ENCODE measurements around the gene KYAT1.
"Not testable (repeated sequence)": the region's sequence is repeated elsewhere in the genome, so short reads cannot be mapped to it uniquely, and the experiment has no call there.

KYAT1 gene

DNA sequence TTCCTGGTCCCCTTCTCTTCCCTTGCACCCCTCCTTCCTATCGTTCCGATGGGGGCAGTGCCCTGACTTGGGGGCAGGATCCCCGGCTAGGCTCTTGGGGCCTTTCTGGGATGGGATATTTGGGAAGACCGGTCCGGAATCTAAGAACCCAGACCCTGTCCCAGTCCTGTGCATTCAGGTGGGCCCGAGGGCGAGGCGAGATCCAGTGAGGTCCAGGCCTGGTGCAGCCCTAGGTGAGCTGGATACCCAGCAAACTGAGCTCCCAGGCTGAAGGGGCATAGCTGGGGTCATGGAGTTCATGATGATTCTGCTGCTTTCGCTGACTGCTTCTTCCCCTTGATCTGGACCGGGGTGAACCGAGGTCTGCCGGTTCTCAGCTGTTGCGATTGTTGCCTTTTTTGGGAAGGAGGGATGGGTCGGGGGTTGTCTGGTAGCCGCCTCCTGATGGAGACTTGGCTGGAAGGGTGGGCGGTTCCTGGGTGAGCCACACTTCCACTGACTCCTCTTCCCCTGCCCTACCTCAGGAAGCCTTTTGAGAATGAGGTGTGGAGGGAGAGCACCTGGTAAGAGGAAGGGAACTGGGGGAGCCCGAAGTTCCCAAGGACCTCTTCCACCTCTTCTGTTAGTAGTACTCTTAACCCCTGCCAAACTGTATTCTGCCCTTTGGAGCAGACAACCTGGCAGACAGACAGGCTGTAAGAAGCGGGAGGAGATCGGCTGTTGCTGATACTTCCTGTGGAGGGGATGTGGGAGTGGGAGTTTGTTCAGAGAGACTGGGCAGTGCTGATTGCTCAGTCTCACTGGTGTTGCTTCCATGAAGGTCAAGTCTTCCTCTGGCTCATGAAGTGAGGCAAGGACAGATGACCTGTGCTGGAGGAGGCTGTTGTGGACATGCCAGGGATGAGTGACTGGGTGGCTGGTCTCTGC is 1.2 kb upstream of the KYAT1 start:
- DNase-seq: no peak

DNA sequence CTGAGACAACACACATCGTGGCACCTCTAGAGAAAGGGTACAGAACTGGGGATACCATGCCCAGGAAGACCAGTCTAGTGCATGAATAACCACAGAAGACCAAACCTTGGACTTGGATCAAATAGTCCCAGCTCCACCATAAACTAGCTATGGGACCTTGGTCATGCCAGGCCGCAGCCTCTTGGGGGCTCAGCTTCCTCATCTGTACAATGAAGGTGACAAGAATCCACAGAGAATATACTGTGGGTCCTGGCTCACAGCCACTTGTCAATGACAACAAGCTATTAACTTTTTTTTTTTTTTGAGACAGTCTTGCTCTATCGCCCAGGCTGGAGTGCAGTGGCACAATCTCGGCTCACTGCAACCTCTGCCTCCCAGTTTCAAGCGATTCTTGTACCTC is 3.9 kb downstream of the KYAT1 start:
- DNase-seq: no peak

DNA sequence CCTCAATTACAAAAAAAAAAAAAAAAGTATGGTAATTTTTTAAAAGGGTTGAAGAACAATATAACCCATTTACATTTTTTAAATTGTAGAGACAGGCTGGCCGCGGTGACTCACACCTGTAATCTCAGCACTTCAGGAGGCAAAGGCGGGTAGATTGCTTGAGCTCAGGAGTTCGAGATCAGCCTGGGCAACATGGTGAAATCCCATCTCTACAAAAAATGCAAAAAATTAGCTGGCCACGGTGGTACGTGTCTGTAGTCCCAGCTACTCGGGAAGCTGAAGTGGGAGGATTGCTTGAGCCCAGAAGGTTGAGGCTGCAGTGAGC is 10.8 kb downstream of the KYAT1 start:
- not testable (repeated sequence) for DNase-seq

DNA sequence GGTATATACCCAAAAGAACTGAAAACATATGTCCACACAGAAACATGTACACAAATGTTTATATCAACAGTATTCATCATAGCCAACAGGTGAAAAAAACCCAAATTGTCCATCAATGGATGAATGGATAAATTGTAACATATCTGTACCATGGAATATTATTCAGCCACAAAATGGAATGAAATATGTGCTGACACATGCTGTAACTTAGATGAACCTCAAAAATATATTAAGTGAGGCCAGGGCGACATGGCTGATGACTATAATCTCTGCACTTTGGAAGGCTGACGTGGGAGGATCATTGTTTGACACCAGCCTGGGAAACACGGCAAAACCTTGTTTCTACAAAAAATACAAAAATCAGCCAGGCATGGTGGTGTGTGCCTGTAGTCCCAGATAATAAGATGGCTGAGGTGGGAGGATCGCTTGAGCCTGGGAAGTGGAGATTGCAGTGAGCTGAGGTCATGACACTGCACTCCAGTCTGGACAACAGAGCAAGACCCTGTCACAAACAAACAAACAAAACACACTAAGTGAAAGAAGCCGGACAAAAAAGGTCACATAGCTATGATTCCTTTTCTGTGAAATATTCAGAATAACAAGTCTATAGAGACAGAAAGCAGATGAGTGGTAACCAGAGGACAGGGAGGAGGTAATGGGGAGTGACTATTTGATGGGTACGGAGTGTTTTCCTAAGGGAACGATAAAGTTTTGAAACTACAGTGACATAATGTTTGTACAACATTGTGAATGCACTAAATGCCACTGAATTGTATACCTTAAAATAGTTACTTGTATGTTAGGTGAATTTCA is 11.4 kb downstream of the KYAT1 start:
- DNase-seq: no peak

DNA sequence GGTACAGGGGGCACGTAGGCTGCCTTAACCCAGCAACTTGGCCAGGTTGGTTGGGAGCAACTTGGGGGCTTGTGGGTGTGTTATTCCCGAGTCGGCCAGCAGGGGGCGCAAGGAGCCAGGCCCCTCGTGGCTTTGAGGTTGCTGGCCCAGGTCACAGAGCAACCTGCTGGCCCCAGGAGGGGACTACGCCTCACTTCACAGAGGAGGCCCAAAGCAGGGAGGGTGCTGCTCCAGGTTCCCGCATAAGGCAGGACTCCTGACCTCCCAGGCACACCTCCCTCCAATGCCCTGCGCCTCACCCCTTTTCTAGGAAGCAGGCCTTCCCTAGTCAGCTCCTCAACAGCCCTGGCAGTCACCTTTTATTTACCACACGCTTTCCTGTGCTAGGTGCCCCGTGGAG is 18.1 kb downstream of the KYAT1 start:
- DNase-seq: no peak

DNA sequence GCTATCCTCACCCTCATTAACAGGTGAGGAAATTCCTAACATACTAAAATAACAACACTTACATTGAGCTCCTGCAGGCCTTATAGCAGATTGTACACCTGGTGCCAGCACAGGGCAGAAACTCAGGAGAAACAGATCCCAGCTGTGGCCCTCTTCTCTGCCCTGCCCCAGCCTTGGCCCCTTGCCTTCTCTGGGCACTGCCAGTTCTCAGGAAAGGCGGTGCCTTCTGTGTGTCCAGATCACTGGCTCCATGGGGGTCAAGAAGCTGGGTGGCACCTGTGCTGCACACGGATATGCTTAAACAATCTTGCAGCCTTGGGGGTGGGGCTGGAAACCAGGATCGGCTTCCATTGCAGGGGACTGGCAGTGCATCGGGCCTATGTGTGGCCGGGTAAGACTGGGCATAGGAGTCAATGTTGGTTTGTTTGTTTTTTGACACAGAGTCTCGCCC is 19.3 kb downstream of the KYAT1 start:
- DNase-seq: no peak

DNA sequence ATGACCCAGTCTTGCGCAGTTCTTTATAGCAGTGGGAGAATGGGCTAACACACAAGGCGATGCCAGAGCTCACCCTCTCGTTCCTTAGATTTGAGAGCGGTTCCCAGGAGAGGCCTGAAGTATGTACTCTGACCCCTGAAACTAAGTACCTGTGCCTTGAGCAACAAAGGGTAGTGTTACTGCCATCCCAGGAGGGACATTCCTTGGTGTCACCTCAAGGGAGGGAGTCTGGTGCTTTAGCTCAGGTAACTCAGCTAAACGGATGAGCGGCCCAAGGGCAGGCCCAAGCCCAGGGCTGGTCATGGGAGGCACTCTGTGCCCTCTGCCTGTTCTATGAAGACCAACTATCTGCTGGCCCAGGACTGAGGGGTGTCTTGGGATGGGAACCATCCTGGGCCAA is 20.2 kb downstream of the KYAT1 start:
- no peak for DNase-seq

DNA sequence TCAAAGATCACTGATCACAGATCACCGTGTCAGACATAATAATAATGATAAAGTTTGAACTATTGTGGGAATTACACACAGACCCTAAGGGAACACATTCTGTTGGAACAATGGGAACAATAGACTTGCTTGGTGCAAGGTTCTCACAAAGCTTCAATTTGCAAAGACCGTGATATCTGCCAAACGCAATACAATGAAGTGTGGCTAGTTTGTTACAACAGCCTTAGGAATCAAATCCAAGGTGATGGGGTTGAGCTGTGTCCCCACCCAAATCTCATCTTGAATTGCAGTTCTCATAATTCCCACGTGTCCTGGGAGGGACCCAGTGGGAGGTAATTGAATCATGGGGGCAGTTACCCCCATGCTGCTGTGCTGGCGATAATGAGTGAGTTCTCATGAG is 20.8 kb downstream of the KYAT1 start:
- no peak for DNase-seq

DNA sequence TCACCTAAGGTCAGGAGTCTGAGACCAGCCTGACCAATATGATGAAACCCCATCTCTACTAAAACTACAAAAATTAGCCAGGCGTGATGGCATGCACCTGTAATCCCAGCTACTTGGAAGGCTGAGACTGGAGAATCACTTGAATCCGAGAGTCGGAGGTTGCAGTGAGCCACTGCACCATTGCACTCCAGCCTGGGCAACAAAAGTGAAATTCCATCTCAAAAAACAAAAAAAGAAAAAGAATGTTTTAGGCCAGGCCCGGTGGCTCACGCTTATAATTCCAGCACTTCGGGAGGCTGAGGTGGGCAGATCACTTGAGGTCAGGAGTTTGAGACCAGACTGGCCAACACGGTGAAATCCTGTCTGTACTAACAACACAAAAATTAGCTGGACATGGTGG is 23.3 kb downstream of the KYAT1 start:
- DNase-seq: not testable (repeated sequence)

DNA sequence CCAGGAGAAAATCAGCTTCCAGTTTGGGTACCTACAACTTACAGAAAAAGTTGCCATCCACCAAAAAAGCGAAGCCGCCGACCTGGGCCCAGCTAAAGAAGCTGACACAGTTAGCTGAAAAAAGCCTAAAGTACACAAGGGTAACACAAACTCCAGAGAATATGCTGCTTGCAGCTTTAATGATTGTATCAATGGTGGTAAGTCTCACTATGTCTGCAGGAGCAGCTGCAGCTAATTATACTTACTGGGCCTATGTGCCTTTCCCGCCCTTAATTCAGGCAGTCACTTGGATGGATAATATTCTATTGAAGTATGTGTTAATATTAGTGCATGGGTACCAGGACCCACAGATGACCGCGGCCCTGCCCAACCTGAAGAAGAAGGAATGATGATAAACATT is 27.3 kb downstream of the KYAT1 start:
- DNase-seq: not testable (repeated sequence)

DNA sequence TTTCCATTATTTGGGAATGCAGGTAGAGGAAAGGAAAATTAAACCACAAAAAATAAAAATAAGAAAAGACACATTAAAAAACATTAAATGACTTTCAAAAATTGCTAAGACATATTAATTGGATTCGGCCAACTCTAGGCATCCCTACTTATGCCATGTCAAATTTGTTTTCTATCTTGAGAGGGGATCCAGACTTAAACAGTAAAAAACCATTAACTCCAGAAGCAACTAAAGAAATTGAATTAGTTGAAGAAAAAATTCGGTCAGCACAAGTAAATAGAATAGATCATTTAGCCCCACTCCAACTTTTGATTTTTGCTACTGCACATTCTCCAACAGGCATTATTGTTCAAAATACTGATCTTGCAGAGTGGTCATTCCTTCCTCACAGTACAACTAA is 29.1 kb downstream of the KYAT1 start:
- DNase-seq: not testable (repeated sequence)

DNA sequence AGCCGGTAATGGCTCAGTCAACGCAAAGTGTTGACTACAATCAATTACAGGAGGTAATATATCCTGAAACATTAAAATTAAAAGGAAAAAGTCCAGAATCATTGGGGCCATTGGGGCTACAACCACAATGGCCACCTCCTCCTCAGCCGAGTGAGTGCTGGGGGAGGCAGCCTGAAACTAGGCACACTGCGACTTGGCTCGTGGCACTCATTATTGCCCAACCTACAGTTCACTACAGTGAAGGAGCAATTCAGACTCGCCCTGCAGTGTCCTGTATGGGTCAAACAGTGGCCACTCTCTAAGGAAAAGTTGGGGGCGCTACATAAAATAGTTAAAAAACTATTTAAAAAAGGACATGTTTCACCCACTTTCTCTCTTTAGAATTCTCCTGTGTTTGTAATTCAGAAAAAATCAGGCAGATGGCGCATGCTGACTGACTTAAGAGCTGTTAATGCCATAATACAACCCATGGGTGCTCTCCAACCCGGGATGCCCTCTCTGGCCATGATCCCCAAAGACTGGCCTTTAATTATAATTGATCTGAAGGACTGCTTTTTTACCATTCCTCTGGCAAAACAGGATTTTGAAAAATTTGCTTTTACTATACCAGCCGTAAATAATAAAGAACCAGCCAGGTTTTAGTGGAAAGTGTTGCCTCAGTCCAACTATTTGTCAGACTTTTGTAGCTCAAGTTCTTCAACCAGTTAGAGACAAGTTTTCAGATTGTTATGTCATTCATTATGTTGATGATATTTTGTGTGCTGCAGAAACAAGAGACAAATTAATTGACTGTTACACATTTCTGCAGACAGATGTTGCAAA is 29.8 kb downstream of the KYAT1 start:
- not testable (repeated sequence) for DNase-seq

DNA sequence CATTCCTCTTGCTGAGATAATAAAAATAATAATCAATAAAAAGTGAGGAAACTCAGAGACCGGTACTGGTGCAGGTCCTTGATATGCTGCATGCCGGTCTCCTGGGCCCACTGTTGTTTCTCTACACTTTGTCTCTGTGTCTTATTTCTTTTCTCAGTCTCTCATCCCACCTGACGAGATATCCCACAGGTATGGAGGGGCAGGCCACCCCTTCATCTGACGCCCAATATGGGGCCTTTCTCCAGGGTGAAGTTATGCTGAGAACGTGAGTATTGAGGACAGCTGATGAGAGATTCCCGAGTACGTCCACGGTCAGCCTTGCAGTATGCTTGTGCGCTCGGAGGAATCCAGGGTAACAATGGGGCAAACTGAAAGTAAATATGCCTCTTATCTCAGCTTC is 30.7 kb downstream of the KYAT1 start:
- not testable (repeated sequence) for DNase-seq

DNA sequence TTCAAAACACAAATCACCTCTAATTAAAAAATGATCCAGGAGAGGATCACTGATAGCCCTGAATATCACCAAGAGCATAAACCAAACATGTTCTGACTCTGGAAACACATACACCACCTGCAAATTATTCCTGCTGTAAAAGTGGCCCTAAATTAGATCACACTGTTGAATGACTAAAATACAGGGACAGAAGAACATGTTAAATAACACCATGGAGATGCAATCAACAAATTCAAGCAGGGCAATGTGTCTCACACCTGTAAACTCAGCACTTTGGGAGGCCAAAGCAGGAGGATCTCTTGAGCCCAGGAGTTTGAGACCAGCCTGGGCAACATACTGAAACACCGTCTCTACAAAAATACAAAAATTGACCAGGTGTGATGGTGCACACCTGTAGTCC is 33.9 kb downstream of the KYAT1 start:
- DNase-seq: no peak

DNA sequence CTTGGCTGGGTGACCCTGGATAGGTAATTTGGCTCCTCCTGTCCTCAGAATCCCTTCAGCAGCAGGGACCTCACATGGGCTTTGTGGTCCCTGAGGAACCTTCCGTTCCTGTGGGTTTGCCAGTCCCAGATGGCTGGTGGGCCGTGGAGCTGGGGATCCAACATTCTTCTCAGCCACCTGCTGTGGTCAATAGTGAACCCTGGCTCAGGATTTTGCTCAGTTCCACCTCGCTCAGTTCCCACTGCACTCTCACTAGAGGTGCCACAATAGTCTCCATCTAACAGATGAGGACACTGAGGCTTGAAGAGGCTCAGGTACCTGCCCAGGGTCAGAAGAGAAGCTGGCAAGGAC is 35.1 kb downstream of the KYAT1 start:
- DNase-seq: no peak

DNA sequence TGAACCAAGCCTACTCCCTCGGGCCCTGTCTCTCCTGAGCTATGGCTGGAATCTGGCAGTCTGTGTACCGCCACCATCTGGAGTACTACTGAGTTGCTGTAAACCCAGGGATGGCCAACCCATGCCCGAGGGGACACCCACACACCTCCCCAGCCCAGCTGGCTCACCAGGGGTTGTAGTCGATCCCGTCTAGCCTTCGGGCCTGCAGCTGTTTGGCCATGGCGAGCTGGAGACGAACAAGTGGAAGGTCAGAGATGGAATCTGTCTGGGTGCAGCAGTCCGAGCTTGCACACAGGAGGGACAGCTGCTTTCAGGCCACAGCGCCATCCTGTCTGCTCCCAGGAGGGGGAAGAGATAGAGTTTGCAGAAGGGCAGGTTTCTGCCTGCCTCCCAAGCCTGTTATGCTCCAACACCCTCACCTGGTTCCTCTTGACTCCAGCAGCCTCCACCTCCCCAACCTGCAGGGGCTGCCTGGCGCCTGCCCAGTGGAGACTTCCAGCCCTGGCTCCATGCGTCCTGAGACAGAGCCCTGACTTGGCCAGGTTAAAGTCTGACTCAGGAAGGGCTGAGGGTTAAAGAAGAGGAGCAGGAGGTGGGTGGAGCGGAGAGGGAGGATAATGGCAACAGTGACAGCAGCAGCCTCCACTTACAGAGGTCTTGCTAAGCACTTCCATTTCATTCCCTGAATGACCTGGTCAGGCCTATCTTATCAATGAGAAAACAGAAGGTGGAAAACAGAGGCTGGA is 36.4 kb downstream of the KYAT1 start:
- peak; percentile 96 for DNase-seq

DNA sequence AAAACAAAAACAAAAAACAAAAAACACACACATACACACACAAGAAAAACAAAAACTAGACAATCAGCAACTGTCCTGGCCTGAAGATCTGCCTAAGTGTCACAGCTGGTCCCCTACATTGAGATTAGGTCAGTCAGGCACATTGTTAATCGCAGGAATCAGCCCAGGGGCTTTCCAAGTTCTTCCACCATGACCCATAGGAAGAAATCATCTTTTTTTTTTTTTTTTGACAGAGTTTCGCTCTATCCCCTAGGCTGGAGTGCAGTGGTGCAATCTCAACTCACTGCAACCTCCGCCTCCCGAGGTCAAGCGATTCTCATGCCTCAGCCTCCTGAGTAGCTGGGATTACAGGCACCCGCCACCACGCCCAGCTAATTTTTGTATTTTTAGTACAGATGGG is 38.6 kb downstream of the KYAT1 start:
- not testable (repeated sequence) for DNase-seq

DNA sequence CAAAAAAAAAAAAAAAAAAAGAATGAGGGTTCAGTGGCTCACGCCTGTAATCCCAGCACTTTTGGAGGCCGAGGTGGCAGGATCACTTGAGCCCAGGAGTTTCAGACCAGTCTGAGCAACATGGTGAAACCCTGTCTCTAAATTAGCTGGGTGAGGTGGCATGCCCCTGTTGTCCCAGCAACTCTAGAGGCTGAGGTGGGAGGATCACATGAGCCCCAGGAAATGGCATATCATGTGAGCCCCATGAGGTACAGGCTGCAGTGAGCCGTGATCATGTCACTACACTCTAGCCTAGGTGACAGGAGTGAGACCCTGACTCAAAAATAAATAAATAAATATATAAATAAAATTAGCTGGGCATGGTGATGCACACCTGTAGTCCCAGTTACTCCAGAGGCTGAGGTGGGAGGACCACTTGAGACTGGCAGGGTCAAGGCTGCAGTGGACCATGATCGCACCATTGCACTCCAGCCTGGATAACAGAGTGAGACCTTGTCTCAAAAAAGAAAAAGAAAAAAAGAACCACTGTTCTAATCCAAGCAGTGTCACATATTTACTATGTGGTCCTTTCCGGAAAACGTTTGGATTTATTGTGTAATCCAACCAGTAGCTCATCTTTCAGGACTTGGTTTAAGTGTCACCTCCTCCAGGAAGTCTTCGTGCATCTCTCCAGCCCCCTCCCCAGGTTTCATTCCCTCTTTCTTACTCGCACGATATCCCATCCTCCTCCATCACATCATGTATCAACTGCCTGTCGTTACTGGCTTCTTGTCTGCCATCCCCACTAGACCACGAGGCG is 39.9 kb downstream of the KYAT1 start:
- DNase-seq: no peak

DNA sequence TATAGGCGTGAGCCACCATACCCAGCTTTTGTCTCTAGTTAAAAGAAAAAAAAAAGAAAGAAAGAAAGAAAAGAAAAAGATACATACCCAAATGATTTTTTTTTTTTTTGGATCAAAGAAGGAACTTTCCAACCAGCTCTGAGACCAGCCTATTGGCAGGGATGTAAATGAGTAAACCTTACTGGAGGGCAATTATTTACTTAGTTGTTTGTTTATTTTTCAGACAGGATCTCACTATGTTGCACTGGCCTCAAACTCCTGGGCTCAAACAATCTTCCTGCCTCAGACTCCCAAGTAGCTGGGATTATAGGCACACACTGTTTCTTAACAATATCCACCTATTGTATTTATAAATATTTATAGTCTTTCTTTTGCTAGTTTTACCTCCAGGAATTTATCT is 41.2 kb downstream of the KYAT1 start:
- DNase-seq: no peak

DNA sequence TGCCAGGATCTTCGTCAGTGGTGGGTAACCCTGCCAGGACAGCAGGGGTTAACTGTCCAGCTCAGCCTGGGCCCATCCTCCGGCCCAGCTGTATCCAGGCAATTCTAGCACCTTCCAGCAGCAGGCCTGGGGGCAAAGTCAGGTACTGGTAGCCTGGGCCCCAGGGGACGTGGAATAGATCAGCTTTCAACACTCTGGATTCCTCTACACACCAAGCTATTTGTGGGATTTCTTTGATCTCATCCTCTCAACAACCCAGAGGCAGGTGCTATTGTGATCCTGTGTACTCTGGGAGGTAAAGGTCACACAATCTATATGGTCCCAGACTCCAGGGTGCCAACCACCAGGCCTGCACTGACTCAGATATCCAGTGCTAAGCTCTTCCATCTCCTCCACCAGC is 43.4 kb downstream of the KYAT1 start:
- no peak for DNase-seq

DNA sequence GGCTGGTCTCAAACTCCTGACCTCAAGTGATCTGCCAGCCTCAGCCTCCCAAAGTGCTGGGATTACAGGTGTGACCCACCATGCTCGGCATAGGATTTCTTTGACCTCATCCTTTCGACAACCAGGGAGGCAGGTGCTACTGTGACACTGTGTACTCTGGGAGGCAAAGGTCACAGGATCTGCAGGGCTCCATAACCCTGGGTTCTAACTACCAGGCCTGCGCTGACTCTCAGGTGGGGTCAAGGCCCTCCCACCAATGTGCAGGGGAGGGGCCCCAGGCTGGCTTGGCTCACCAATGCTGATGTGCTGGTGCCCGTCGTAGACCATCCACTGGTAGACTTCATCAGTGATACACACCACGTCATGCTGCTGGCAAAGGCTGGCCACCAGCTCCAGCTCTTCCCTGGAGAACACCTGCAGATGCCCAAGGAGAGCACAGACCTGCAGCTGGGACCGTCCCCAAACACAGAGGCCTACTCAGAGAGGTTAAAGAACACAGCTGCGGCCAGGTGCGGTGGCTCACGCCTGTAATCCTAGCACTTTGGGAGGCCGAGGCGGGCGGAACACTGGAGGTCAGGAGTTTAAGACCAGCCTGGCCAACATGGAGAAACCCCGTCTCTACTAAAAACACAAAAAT is 45.1 kb downstream of the KYAT1 start:
- no peak for DNase-seq
